ENCODE results near the gene B4GALT1. TPM values are rescaled to one million over a fixed set of nuclear protein-coding genes. Genes with fewer than 3 reads are reported as not detected.

Gene B4GALT1
- total and polyA plus RNA-seq, 2 of the 8 experiments (the other 6 are each of a cell fraction or from before 2014, with no cell fraction given), result 12.8 to 18.2 TPM

DNA sequence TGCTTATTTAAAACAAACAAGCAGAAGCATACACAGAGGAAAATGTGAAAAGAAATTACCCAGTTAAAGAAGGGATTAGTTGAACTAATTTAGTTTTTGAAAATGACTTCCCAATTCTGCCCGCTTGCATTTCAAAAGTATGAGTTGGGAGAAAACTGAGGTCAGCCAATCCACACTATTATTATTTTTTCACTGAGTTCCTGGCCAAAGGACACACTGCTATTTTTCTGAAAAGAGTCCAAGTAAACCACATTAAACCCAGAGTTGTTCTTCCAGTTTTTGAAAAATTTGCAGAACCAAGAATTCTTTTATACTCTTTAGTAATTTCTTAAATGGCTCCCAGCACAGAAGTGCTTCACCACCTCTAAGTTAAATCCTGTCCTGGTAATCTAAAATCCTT, 98.1 kb downstream of the B4GALT1 start:
- Histone ChIP-seq H2BK12ac (ENCODE audit: low read depth, low read length) (no peak overlapping the region), H2BK5ac (ENCODE audit: low read depth, low read length) (no peak overlapping the region), H3K79me1 (ENCODE audit: low read depth, low read length) (no peaks in the 10 kb centered on the region; the same call in 1 of the 2 replicates), H3K56ac (replicated peaks; ENCODE audit: insufficient read length, low read depth, low read length) (no peak overlapping the region), H2BK15ac (ENCODE audit: low read length) (no peak overlapping the region), H3K4ac (replicated peaks; ENCODE audit: insufficient read length, low read depth, low read length) (no peak overlapping the region), H3K79me2 (ENCODE audit: control insufficient read depth in 1 of 2, insufficient read depth in 2 of 2, low read length in 2 of 2) (peaks cover 0 to 14% of the 10 kb centered on the region in 2 experiments; a peak in 2 of 4 replicates), H2BK20ac (ENCODE audit: low read length) (no peak overlapping the region), H3K36me3 (ENCODE audit: control insufficient read depth in 2 of 4, insufficient read depth in 4 of 4, low read length in 3 of 4) (peaks cover 7 to 65% (median 30%) of the 10 kb centered on the region in 4 experiments; a peak in 7 of 8 replicates), H4K5ac (ENCODE audit: insufficient read length, low read depth, low read length) (no peak overlapping the region), H4K8ac (ENCODE audit: extremely low read depth, insufficient read depth, low read length) (no peak overlapping the region), H3K9ac (replicated peaks in 1 of 4; ENCODE audit: extremely low read depth in 1 of 4, low read depth in 3 of 4, low read length in 3 of 4) (no peak overlapping the region), H2AK5ac (ENCODE audit: low read depth, low read length) (no peak overlapping the region), H4K91ac (replicated peaks; ENCODE audit: insufficient read length, low read length) (no peak overlapping the region), H3K4me2 (ENCODE audit: insufficient read depth in 1 of 2, low read depth in 2 of 2, low read length in 2 of 2) (no peak overlapping the region), H3K27ac (ENCODE audit: low read depth, low read length) (no peak overlapping the region), H3K14ac (ENCODE audit: insufficient read length) (no peak overlapping the region), H3K9me3 (ENCODE audit: insufficient read depth in 2 of 2, low read depth in 1 of 2, low read length in 1 of 2) (no peaks in the 10 kb centered on the region), H3K27me3 (replicated peaks in 1 of 4; ENCODE audit: control insufficient read depth in 3 of 4, extremely low read depth in 1 of 4, insufficient read depth in 3 of 4, low read length in 3 of 4) (no peaks in the 10 kb centered on the region), H3K18ac (ENCODE audit: extremely low read depth, low read length) (no peak overlapping the region), H3K4me3 (ENCODE audit: extremely low read depth in 1 of 4, insufficient read depth in 2 of 4, low read depth in 3 of 4, low read length in 4 of 4) (no peak overlapping the region), H4K20me1 (replicated peaks in 1 of 2; ENCODE audit: control insufficient read depth in 1 of 2, insufficient read depth in 2 of 2, low read length in 2 of 2) (peaks cover 0 to 4% of the 10 kb centered on the region in 2 experiments), H2BK120ac (replicated peaks; ENCODE audit: low read depth, low read length) (no peak overlapping the region), H3K4me1 (replicated peaks in 1 of 4; ENCODE audit: control insufficient read depth in 3 of 4, insufficient read depth in 4 of 4, low read length in 3 of 4) (no peaks in the 10 kb centered on the region), H2AFZ (ENCODE audit: low read length) (no peak overlapping the region), H3K23me2 (ENCODE audit: low read depth, low read length) (0 out of 2 replicates have a peak, but pooled peaks cover 2% of the 10 kb centered on the region), H3K23ac (ENCODE audit: insufficient read length) (no peak overlapping the region)
- CTCF ChIA-PET (ENCODE audit: partially characterized antibody), result interaction anchor here (1.1 to 1.2 kb wide), 2 partner anchors 21 to 171 kb away, joined by 3 read pairs; no protein-coding TSS in a partner anchor
- POLR2A ChIA-PET (ENCODE audit: partially characterized antibody), result no interaction called here
- WGBS, 2 experiments (ENCODE audit: extremely low coverage in 1 of 2, insufficient coverage in 1 of 2, insufficient read length in 1 of 2, insufficient replicate concordance in 2 of 2, low coverage in 1 of 2, low lambda C conversion rate in 2 of 2, missing lambda C conversion rate in 1 of 2), result 90% methylated on average over 1 of the region's 1 CpG; no CpG with 5 or more reads in 1 of the 2 experiments
- no peak for DNase-seq (ENCODE audit: low read depth in 1 of 2, low spot score in 2 of 2)
- TF ChIP-seq CTBP2 (IDR thresholded peaks at IDR 0.05; ENCODE audit: borderline replicate concordance, insufficient read depth, insufficient read length, low read length), result no peak
- no peak for TF ChIP-seq CBX5 (IDR thresholded peaks at IDR 0.05; ENCODE audit: low read depth, low read length)
- no peak for TF ChIP-seq ZNF274 (IDR thresholded peaks at IDR 0.05; ENCODE audit: borderline replicate concordance, extremely low read depth, low read length)
- no peak for TF ChIP-seq RNF2 (IDR thresholded peaks at IDR 0.05; ENCODE audit: borderline replicate concordance, low read depth, low read length, missing control alignments, poor library complexity, severe bottlenecking)
- TF ChIP-seq HDAC2 (IDR thresholded peaks at IDR 0.05; ENCODE audit: borderline replicate concordance in 1 of 2, low read depth in 2 of 2, low read length in 2 of 2), result no peak
- TF ChIP-seq TAF1 (IDR thresholded peaks at IDR 0.05; ENCODE audit: low read depth, low read length), result no peak
- TF ChIP-seq, protein P1, sequence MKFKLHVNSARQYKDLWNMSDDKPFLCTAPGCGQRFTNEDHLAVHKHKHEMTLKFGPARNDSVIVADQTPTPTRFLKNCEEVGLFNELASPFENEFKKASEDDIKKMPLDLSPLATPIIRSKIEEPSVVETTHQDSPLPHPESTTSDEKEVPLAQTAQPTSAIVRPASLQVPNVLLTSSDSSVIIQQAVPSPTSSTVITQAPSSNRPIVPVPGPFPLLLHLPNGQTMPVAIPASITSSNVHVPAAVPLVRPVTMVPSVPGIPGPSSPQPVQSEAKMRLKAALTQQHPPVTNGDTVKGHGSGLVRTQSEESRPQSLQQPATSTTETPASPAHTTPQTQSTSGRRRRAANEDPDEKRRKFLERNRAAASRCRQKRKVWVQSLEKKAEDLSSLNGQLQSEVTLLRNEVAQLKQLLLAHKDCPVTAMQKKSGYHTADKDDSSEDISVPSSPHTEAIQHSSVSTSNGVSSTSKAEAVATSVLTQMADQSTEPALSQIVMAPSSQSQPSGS (IDR thresholded peaks at IDR 0.05; ENCODE audit: low read length), result no peak
- no peak for FAIRE-seq
